Fibroblast of pulmonary artery (primary cell): ENCODE results near the gene ARMC5.

Experiments used
- DNase-seq: peaks from one replicate; pipeline ENCODE4 v3.0.0-alpha.2; 2010; ENCODE audit warnings: low read depth
- H3K4me3 ChIP-seq: replicated peaks from 2 replicates; pipeline ENCODE4 v1.5.1; 2011; ENCODE audit warnings: low read depth, mild to moderate bottlenecking, control low read depth, low read length, moderate library complexity
- CTCF ChIP-seq: IDR thresholded peaks from 2 replicates; pipeline ENCODE4 v1.5.1; 2011; ENCODE audit warnings: mild to moderate bottlenecking, control low read depth, low read length, inconsistent platforms; ENCODE audit errors: missing control alignments

Gene ARMC5

DNA sequence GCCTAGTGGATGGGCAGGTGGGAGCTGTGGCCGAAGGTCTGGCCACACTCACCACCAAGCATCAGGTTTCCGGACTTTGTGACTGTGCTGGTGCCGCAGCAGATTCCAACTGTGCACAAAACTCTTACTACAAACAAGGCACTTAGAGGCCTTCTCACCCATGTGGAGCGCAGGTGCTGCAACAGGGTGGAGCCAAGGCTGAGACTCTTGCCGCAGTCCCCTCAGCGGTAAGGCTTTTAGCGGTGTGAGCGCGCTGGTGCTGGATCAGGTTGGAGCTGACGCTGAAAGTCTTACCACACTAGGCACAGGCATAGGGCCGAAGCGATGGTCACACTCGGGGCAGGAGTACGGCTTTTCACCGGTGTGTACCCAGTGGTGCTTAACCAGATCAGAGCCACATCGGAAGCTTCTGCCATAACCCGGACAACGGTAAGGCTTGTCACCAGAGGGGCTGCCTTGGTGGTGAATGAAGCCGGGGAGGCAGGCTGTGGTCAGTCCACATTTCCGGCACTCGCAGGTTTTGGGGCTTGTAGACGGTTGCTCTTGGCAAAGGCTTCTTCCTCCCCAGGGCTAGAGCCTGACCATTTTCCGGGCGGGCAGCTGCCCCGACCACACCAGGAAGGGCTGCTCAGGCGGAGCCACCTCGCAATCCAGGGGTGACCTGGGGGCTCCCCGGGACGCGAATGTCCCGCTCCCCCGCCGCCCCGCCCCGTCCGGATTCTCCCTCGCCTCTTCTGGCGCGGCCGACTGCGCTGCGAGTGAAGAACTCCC lies 1.0 kb upstream of the ARMC5 start:
- TF ChIP-seq CTCF: peak; percentile 19
- peak; percentile 46 for DNase-seq
- H3K4me3 ChIP-seq: peak overlapping the region; percentile 86

DNA sequence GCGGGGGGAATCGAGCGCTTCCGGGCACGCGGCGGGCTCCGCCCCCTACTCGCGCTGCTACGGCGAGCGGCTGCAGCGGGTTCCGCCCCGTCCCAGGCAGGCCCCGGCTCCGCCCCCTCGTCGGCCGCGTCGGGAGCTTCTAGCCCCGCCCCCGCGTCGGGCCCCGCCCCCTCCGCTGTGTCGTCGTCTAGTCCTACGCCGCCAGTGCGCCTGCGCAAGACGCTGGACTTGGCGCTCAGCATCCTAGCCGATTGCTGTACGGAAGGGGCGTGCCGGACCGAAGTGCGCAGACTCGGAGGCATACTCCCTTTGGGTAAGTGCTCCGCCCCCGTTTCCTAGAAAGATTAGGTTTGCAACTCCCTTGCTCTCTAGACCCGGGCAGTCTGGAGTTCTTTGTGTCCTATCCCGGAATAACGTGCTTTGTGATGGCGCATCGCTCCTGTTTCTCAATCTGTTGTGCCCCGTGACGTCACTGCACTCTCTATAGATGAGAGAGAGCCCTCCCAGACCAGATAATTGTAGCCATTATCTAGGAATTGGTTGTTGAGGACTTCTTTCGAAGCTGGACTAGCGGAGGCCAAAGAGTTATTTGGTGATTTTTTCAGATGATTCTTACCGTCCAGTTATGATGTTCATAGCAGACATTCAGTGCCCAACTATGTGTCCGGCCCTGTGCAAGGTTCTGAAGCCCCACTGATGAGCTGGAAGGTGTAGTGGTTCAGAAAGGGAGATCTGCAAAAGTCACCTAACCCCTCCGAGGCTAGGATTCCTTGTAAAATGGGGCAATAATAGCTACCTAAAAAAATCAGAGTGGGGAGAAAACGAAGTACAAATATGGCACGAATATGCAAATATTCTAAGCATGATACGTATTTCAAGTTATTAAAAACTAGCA lies 633 bp downstream of the ARMC5 start:
- TF ChIP-seq CTCF: no peak
- H3K4me3 ChIP-seq: peak overlapping the region; percentile 86
- DNase-seq: peak; percentile 100

DNA sequence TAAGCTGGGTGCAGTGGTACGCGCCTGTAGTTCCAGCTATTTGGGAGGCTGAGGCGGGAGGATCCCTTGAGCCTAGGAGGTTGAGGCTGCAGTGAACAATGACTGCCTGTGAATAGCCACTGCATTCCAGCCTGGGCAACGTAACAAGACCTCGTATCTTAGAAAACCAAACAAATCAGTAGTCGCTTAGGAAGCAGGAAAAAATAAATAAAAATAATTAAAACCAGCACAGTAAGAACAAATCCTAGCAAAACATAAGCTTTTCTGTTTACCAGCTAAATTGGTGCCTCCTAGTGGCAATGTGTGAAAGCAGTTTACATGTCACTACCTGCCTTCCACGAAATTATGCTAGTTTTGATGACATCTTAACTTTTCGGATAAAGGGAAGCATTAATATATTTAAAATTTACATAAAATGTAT lies 1.3 kb downstream of the ARMC5 start:
- H3K4me3 ChIP-seq: peak overlapping the region; percentile 66
- TF ChIP-seq CTCF: peak; percentile 80
- DNase-seq: peak; percentile 77

DNA sequence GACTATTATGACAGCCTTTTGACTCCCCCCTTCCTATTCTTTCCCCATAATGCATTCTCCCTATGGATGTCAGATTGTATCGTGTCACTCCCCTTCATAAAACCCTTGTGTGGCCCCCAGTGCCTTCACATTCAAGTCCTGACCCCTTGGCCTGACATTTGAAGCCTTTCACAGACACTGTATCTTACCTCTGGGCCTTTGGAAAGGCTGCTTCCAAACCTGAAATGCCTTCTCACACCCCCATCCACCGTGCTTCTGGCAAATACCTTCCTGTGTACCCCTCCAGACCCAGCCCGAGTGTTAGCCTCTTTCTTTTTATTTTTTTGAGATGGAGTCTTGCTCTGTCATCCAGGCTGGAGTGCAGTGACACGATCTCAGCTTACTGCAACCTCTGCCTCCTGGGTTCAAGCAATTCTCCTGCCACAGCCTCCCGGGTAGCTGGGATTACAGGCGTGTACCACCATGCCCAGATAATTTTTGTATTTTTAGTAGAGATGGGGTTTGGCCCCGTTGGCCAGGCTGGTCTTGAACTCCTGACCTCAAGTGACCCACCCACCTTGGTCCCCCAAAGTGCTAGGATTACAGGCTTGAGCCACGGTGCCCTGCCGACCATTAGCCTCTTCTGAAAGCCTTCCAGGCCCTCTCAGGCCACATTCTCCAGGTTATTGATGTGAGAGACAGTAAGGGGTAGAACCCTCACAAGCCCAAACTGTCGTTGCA lies 2.1 kb downstream of the ARMC5 start:
- no peak overlapping the region for H3K4me3 ChIP-seq
- no peak for TF ChIP-seq CTCF
- no peak for DNase-seq

GRCh38 chr16:31461921-31462804 lies 2.9 kb downstream of the ARMC5 start:
- TF ChIP-seq CTCF: no peak
- DNase-seq: no peak
- H3K4me3 ChIP-seq: no peak overlapping the region

DNA sequence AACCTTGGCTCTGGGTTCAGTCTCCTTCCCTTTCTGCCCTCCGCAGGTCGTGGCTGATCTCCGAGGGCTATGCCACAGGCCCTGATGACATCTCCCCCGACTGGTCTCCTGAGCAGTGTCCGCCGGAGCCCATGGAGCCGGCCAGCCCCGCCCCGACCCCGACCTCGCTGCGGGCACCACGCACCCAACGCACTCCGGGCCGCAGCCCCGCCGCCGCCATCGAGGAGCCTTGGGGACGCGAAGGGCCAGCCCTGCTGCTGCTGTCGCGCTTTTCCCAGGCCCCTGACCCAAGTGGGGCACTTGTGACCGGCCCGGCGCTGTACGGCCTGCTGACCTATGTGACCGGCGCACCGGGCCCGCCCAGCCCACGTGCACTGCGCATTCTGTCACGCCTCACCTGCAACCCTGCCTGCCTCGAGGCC lies 5.1 kb downstream of the ARMC5 start:
- no peak for DNase-seq
- no peak overlapping the region for H3K4me3 ChIP-seq
- no peak for TF ChIP-seq CTCF
